ENCODE data around the gene COX17.
"Not testable (repeated sequence)": the region's sequence is repeated elsewhere in the genome, so short reads cannot be mapped to it uniquely, and the experiment has no call there.

- TF ChIP-seq EZH2 (IDR thresholded peaks at IDR 0.05; ENCODE audit: insufficient read depth, low read length); CTCF (IDR thresholded peaks at IDR 0.05; ENCODE audit: insufficient read depth, low read depth, low read length): not testable (repeated sequence)
Observed at GRCh38 chr3:119678209-119678608, 1.0 kb upstream of the COX17 start.
